GM19238 (cell line): ENCODE measurements around the gene GFM1.

Experiments
- DNase-seq: peaks from one replicate; pipeline ENCODE4 v3.0.0; 2011; ENCODE audit warnings: low spot score; ENCODE audit not compliant: insufficient read length

The GFM1 gene

DNA sequence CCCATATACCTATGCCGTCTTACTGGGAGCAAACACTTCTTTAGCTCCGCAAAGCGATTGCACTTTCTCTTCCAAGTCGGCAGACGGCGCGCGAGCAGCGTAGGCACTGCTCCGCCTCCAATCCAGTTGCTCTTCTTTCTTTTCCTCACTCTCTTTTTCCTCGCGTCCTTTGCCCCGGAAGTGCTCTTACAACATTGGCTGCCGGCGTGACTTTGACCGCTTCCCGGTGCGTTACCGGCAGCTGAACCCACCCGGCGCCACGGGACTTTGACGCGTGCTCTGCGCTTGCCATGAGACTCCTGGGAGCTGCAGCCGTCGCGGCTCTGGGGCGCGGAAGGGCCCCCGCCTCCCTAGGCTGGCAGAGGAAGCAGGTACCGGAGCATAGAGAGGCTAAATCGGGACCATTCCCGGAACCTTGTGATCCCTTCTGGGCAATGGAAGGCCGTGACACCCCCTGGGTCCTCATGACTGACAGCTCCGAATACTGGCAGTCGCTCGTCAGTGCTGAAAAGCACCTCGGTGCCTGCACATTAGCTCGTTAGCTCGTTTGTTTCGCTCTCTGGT is at the start of gene GFM1:
Gene GFM1, plus strand, starts transcription at position 183 of the 564 bp plus-strand sequence. Its CDS starts 108 bp downstream, at position 291.
- DNase-seq = peak; percentile 73

DNA sequence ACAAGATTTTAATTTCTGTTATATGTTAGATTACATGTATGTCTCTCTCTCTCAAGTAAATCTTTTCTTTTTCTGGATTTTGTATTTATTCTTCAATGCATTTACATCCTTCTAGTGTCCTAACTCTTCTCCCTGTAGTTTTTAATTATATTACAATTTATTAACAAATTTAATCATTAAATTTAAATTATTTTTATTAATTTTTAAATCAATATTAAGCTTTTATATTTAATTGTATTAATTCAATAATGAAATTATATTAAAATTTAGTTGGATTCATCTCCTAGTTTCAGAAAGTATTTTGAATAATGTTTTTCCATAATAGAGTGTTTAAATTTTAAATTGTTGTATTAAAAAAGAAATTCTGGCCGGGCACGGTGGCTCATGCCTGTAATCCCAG is 43.5 kb upstream of the GFM1 start:
- DNase-seq = no peak

DNA sequence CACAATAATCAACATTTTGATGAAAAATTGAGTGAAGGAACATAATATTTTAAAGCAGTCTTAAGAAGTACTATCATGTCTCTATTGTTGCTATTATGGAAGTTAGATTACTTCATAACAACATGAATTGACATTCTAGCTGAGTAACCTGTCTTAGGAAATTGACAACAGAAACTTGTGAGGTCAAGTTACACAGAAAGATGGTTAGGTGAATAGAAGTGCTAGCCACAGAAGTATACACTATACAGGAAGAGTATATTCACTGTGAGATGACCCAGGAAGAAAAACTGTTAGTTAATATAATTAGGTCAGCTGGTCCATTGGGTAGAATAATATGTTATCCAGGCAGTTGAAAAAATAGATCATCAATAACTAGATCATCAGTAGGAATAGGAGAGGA is 42.1 kb upstream of the GFM1 start:
- no peak for DNase-seq

DNA sequence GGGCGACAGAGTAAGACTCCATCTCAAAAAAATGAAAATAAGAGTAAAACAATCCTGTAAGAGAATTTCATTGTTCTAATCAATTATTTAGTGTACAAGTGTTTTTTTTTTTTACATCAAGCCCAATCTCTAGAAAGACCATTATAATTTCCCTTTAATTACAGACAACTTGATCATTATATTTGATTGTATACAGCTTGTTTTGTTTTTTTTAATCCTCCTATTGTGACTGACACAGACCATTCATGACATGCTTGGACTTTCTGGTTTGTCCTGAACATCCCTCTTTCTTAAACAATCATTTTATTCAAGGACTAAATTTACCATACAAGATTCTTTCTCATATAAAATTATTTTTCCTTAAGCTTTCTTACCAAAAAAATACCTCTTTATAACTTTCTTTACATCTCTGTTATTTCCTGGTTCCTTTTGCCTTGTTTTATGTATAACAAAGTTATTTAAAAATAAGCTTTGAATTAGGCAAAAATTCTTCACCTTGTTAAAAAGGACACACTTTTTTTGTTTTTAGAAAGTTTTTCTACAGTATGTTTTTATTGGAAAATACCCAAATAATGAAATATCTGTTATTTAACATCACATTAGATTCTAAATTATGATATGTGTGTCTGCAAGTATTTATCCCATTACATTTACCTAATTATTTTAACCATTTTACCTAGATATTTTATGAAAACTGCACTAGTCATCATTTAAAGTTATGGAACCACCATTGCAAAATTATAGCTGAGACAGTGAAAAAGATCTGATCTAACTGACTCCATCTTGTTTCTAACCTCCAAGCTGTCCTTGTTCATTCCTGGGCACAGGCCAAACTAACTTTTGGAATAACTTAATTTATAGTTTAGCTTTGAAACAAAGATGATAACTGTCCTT is 26.1 kb upstream of the GFM1 start:
- DNase-seq = no peak

DNA sequence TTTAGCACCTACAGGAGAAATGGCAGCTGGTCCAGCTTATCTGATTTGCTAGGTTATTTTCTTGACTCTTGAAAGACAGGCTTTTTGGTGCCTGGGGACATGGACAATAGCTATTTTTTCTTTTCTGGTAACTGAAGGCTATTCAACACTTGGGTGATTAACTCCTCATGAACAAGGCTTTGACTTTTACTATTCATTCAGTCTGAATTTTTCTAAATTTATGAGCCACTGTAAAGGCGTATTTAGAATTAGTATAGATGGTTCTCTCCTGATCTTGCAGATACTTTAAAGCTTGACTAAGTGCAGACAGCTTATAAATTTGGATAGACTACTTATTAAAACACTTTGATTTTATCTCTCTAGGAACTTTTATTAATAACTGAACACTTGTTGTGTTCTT is 18.4 kb upstream of the GFM1 start:
- no peak for DNase-seq

DNA sequence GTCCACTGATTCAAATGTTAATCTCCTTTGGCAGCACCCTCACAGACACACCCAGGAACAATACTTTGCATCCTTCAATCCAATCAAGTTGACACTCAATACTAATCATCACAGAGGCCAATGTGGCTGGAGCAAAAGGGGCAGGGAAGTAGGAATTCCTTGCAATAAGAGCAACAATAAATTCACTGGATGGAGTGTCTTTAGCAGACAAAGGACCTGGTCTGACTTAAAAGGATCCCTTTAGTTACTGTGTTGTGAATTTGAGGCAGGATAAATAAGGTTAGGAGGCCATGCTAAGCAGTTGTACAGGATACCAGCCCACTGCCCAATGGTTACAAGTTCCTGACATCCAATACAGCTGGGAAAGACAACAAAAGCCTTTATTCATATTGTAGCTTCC is 12.3 kb upstream of the GFM1 start:
- no peak for DNase-seq

DNA sequence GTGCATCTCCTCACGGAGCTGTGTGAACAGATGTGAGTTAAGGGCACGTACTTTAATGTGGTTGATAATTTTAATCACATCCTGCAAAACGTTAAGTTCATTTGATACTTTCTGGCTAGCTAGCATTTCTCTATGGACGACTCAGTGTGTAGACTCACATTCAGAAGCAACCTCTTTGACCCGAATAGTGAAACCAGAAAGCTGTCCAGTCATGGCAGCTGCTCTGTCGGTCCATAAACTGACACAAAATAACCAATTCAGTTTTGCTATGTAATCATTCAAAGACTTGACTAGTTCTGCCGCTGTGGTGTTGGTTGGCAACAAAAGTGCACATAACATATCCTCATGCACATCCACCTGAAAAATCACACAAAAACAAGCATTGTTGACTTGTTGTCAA is 3.7 kb upstream of the GFM1 start:
- no peak for DNase-seq

DNA sequence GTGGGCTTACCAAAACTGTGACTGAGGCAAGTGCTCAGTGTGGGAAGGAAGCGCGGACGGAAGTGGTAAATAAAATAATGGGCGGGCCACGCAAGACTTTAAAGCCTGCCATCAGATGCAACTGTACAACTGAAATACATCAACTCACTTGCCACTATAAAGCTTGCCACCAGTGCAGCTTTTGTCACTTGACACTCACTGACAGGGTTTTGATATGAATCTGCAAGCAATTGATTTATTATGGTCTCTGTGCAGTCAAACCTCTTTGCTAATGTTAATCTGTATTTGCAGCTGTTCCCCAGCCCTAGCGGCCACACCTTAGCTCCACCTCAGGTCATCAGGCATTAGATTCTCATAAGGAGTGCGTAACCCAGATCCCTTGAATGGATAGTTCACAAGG is 2.3 kb upstream of the GFM1 start:
- no peak for DNase-seq

DNA sequence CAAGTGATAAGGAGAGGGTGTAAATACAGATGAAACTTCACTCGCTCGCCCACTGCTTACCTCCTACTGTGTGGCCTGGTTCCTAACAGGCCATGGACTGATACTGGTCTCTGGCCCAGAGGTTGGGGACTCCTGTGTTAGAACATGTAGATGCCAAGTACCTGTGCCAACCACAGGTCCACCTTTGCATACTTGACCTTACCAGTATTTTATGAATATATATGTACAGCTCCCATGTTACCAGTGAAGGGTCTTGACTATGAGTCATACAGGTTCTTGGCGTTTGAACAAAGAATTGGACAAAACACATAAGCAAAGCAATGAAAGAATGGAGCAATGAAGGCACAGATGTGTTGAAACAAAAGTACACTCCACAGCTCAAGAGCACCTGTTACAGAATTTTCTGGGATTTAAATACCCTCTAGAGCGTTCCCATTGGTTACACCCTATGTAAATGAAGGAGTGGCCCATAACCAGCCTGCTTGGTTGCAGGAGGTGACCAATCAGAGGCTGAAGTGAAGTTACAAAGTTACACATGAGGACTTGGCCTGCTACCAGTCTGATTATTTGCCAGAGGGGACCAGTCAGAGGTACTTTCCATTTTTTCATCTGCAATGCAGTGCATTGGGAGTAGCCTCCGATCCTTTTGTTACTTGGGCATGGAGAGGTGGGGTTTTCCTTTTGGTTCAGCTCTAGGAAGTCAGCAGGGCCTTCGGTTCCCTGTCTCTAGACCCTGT is 1.7 kb upstream of the GFM1 start:
- no peak for DNase-seq

DNA sequence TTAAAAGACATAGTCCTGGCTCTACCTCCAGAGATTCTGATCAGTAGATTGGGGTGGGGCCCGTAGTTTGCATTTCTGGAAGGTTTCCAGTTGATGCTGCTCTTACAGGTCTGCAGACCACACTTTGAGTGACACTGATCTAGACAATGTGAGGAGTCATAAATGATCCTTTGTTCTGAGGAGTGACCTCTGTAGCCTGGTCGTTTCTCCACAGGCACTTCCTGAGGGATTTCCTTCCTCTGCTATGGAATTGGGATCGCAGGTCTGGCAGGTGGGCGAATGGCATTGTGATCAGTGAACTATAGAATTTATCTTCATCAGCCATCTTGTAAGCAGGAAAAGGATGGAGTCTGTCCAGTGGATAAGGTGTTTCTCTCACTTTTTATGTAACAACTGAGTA is 5.5 kb downstream of the GFM1 start:
- DNase-seq = no peak

DNA sequence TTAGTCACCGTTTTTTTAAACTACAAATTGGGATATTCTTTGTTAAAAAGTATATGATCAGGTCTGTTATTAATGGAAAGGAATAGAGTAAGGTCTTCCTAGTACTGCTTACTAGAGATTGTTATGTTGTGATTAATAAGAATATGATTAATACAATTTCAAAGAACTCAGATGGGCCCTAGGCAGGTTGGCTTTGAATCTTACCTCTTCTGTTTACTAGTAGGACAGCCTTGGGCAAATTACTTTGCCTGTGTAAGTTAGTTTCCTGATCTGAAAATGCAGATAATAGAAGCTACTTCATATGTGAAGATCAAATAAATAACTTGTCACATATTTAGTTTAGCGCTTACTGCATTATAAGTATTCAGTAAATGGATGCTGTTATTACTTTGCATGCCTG is 6.9 kb downstream of the GFM1 start:
- DNase-seq = no peak

DNA sequence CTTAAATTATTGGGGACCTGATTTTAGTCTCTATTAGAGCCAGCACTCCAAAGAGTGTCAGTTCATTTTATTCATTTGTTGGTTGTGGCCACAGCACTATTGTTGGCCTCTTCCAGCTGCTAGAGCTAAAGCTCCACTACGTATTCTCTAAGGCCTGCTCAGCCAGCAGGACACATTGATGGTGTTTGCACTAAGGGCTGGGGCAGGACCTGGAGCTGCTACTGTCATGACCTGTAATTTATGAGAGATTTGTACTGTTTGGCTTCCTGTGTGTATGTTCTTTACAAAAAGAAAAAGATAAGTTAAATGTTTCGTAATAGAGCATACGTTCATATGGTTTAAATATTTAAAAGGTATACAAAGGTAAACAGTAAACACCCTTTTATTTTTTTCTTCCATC is 8.1 kb downstream of the GFM1 start:
- no peak for DNase-seq

DNA sequence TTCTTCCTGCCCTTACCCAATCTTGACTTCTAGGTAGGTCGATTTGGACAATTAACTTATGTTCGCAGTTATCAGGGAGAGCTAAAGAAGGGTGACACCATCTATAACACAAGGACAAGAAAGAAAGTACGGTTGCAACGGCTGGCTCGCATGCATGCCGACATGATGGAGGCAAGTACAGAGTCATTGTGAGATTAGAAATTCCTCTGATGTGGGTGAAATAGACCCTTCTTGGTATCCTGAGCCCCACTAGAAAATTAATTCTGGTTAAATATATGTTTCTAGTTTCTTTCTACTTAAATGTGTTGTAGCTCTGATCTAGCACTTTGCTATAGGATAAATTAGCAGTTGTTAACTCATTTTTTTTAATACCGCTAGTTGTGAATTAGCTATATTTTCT is 14.6 kb downstream of the GFM1 start:
- DNase-seq = no peak

DNA sequence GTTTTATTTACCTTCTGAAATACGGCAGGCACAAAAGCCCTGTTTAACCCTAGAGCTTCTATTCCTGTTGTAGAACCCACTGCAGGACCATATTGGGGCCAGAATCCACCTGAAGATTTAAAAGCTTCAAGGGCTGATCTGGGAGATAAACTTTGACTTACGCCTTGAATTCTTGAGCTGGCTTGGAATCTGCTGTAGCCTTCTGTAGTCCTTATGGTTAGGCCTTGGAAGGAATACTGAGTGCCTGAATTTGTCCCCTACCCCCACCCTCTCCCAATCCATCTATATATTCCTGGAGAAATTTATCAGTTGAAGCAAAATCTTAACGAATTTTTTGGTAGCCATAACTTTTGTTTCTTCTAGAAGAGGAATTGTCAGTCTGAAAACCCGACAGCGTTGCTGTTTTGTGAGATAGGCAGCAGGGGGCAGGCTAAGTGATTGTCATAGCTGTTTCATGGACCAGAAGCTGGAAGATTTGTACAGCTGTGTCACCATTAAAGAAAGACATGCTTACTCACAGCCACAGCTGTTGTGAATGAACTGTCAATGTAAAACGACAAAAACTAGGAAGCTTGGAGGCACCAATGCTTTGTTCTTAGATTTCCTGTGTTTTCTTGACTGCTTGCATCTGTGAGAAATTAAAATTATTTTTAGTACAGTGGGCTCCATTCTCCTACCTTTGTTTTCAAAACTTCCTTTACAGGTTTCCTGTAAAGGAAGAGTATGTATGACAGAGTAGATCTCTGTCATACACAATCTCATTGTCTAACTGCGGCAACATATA is 15.3 kb downstream of the GFM1 start:
- DNase-seq = peak; percentile 15

DNA sequence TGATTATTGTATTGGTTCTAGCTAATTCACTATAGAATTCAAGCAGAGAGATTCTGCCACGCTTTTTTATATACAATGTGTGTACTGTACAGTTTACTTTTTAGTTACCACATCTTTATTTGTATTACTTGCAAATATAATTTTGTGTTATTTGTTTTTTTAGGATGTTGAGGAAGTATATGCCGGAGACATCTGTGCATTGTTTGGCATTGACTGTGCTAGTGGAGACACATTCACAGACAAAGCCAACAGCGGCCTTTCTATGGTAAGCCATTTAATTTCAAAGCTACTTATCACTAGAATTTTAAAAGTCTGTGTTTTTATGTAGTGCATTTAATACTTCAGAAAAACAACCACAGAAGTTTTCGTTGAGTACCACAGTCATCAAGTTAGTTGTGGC is 16.4 kb downstream of the GFM1 start:
- no peak for DNase-seq

DNA sequence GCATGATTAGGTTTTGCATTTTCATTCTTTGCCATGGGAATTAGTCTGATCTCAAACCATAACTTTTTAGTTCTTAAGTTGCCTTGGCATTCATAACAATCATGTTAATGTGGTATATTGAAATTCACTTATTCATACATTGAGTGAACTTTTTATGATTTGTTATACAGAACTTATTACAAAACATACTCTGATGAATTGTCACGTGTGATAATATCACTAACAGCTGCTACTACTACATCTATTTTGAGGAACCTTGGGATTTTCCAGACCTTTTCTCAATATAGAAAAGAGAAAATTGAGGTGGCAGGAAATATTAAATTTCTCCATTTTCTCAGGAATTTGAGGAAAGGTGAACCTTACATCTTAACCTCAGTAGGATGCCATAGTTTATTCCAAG is 18.9 kb downstream of the GFM1 start:
- no peak for DNase-seq

DNA sequence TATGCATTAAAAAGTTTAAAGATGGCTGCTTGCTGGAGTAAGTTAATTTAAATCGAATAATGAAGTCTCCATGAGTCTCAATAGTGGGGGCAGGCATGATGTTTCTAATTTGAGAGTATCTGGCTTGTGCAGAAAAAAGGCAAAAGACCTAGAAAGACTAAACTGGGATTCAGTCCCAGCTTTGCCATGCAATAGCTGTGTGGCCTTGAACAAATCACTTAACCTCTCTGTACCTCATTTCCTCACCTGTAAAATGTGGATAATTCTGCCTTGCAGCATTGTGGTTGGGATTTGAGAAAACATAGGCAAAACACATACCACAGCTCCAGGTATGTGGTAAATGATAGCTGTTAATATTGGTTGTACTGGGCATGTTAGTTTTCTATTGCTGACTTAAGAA is 19.5 kb downstream of the GFM1 start:
- DNase-seq = no peak

DNA sequence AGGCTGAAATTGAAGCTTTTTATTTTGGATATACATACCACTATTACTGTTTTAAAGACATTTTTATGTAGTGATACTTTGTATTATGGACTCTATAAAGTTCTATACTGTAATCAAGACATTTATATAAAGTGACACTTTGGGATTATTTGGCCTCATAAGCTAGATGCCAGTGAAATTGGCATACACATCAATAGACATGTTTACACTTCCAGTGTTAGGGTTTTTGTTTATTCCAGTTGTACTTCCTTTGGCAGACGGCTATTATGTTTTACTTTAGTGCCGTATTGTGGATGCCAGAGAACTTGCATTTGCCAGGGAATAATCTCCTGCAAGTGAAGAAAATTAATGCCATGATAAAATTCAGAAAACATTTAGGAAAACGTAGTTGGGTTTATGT is 22.1 kb downstream of the GFM1 start:
- no peak for DNase-seq

DNA sequence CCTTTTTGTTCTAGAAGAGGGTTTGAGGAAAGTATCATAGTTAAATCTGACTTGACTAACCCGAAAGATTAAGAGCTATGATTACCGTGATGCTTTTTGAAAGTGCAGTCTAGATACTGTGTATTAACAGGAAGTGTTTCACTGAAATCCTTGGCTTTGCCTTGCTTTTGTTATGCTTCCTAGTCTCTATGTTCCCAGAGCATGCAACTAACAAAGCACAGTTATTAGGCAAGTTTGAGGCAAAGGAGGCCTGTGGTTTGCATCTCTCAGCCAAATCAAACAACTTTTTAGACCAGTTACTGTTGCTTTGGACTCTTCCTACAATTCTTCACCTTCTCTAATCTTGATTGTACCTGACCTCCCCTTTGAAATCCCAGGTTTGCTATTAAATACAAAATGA is 24.2 kb downstream of the GFM1 start:
- DNase-seq = no peak

DNA sequence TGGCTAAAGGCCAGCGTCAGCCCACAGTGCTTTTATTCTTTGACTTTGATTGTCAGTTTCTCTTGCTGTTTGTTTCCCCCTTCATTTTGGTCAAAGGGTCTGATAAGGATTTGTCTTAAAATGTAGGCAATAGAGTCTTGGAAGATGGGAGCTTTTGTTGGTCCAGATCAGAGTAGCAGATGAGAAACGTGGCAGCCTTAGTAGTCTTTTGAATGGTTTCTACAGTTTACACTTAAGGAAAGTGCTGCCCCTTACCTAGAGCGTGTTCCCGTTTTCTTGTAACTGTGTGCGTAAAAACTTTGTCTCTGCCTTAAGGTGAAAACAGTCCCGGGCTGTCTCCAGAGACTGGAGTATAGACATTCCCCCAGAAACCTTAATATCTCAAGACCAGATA is 27.5 kb downstream of the GFM1 start:
- no peak for DNase-seq
